Activated effector memory CD4-positive, alpha-beta T cell treated with anti-CD3 and anti-CD28 coated beads, Interleukin-2, amount 50 U/mL, for 16 hours (primary cell): ENCODE measurements around the gene CPSF2.
"Not testable (repeated sequence)": the region's sequence is repeated elsewhere in the genome, so short reads cannot be mapped to it uniquely, and the experiment has no call there.

ENCODE experiments used
- DNase-seq: peaks from one replicate; pipeline ENCODE4 v3.0.0-alpha.2; 2020

CPSF2 gene

GRCh38 chr14:92161521-92161920 lies 39.8 kb downstream of the CPSF2 start:
- DNase-seq, result no peak

GRCh38 chr14:92164958-92165357 lies 43.2 kb downstream of the CPSF2 start:
- no peak for DNase-seq

- DNase-seq, result no peak
These were observed 51.9 kb downstream of the CPSF2 start for GRCh38 chr14:92173668-92174067.

- DNase-seq, result no peak
These were observed 54.0 kb downstream of the CPSF2 start for GRCh38 chr14:92175811-92176210.

GRCh38 chr14:92176476-92176875 lies 54.7 kb downstream of the CPSF2 start:
- no peak for DNase-seq

- DNase-seq, result not testable (repeated sequence)
These were observed 57.4 kb downstream of the CPSF2 start for GRCh38 chr14:92179178-92179577.

GRCh38 chr14:92185559-92185958 lies 63.8 kb downstream of the CPSF2 start:
- no peak for DNase-seq

- DNase-seq, result not testable (repeated sequence)
These were observed 65.8 kb downstream of the CPSF2 start for GRCh38 chr14:92187616-92188015.

- no peak for DNase-seq
These were observed 69.0 kb downstream of the CPSF2 start for GRCh38 chr14:92190768-92191167.

- DNase-seq, result no peak
These were observed 77.0 kb downstream of the CPSF2 start for GRCh38 chr14:92198804-92199203.

GRCh38 chr14:92199763-92200162 lies 78.0 kb downstream of the CPSF2 start:
- no peak for DNase-seq

GRCh38 chr14:92203116-92203515 lies 81.3 kb downstream of the CPSF2 start:
- no peak for DNase-seq

GRCh38 chr14:92204792-92205191 lies 83.0 kb downstream of the CPSF2 start:
- no peak for DNase-seq

GRCh38 chr14:92207012-92207927 lies 85.5 kb downstream of the CPSF2 start:
- no peak for DNase-seq

- no peak for DNase-seq
These were observed 86.1 kb downstream of the CPSF2 start for GRCh38 chr14:92207928-92208265.

GRCh38 chr14:92209141-92209540 lies 87.4 kb downstream of the CPSF2 start:
- DNase-seq, result no peak

GRCh38 chr14:92213125-92213524 lies 91.4 kb downstream of the CPSF2 start:
- not testable (repeated sequence) for DNase-seq

- DNase-seq, result no peak
These were observed 93.8 kb downstream of the CPSF2 start for GRCh38 chr14:92215579-92215978.

GRCh38 chr14:92217936-92218335 lies 96.2 kb downstream of the CPSF2 start:
- DNase-seq, result no peak
